ENCODE measurements around the gene TAPT1.

TAPT1 gene

DNA sequence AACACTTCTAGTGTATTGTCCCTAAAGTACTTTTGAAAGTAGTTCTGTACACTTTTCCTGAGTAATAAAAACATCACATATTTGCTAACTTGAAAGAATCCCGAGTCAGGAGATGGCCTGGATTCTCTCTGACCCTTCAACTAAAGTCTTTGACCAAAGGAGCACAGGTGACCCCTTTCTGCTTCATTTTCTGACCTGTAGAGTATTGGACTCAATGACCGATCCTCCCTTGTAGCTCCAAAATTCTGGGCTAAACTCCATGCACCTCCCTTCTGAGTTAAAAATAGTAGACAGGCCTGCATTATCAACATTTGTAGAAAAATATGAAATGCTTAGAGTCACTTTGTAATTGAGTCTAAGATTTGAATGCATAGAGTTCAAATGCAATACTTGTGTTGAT is 4.0 kb upstream of the TAPT1 start:
- in situ Hi-C loops (cut with HindIII; ENCODE audit: low sequenced_read_pairs), result no loop called here
- no peak overlapping the region for H3K4me3 ChIP-seq (ENCODE audit: low read depth, low read length)
- TF ChIP-seq CTCF (IDR thresholded peaks at IDR 0.05; ENCODE audit: low read depth, low read length, missing control alignments), result no peak
- no peak for DNase-seq (ENCODE audit: low read depth)

DNA sequence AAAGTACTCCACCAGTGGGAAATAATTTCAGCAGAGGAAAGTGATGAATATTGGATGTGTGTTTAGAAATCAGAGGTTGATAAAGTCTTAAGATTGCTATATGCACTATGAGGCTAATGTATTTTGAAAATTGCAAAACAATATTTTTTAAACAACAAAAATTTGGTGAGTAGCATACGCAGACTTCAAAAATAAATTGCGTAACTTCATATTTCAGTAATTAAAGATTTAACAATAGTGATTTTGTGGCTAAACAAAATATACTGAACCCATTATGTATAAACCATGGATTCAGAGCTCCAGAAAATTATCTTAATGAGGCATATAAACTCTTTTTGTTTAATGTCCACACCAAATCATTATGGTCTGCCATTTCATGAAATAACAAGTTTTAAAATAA is 3.3 kb upstream of the TAPT1 start:
- no peak for DNase-seq (ENCODE audit: low read depth)
- H3K4me3 ChIP-seq (ENCODE audit: low read depth, low read length), result no peak overlapping the region
- no peak for TF ChIP-seq CTCF (IDR thresholded peaks at IDR 0.05; ENCODE audit: low read depth, low read length, missing control alignments)
- in situ Hi-C loops (cut with HindIII; ENCODE audit: low sequenced_read_pairs), result no loop called here

- no peak for DNase-seq (ENCODE audit: low read depth)
- in situ Hi-C loops (cut with HindIII; ENCODE audit: low sequenced_read_pairs), result no loop called here
- TF ChIP-seq CTCF (IDR thresholded peaks at IDR 0.05; ENCODE audit: low read depth, low read length, missing control alignments), result no peak
- H3K4me3 ChIP-seq (ENCODE audit: low read depth, low read length), result peak overlapping the region; percentile 55
Observed at GRCh38 chr4:16227462-16227868, 1.2 kb upstream of the TAPT1 start.

- peak overlapping the region; percentile 55 for H3K4me3 ChIP-seq (ENCODE audit: low read depth, low read length)
- no peak for TF ChIP-seq CTCF (IDR thresholded peaks at IDR 0.05; ENCODE audit: low read depth, low read length, missing control alignments)
- no peak for DNase-seq (ENCODE audit: low read depth)
- in situ Hi-C loops (cut with HindIII; ENCODE audit: low sequenced_read_pairs), result no loop called here
Observed at GRCh38 chr4:16226816-16227461, 668 bp upstream of the TAPT1 start.

DNA sequence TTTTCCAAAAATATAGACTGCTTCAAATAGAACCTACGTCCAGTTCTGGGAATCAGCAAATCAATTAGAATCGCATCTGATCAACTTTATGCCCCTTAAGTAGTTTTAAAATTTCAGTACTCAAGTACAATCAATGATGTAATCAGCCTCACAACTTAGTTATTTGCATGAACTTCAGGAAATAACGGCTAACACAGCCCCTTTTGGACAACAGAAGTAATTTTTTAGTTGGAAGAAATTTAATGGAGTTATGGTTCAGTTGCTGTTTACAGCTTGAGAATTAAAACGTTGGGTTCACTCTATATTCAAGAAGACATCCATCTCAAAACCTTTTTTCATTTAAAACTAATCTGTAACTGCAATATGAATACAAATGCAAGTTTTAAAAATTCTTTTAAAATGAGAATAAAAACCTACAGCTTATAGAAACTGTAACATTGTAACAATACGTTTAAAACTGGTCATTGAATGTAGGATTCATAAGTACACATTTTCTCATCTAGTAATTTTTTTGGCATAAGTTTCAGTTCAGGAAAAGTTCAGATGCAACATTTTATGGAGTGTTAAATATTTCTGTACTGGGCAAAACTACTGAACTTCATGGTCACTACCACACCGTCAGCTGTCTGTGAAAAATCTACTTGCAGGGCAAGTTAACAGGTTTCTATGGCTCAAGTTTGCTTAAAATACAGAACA is 956 bp downstream of the TAPT1 start:
- peak overlapping the region; percentile 55 for H3K4me3 ChIP-seq (ENCODE audit: low read depth, low read length)
- TF ChIP-seq CTCF (IDR thresholded peaks at IDR 0.05; ENCODE audit: low read depth, low read length, missing control alignments), result no peak
- no peak for DNase-seq (ENCODE audit: low read depth)
- in situ Hi-C loops (cut with HindIII; ENCODE audit: low sequenced_read_pairs), result no loop called here

- in situ Hi-C loops (cut with HindIII; ENCODE audit: low sequenced_read_pairs), result no loop called here
- TF ChIP-seq CTCF (IDR thresholded peaks at IDR 0.05; ENCODE audit: low read depth, low read length, missing control alignments), result no peak
- DNase-seq (ENCODE audit: low read depth), result no peak
- H3K4me3 ChIP-seq (ENCODE audit: low read depth, low read length), result peak overlapping the region; percentile 55
Observed at GRCh38 chr4:16224264-16225166, 1.8 kb downstream of the TAPT1 start.

Data from astrocyte of the cerebellum (primary cell).